ENCODE data around the gene CAPN8. TPM values are rescaled to one million over a fixed set of nuclear protein-coding genes. Genes with fewer than 3 reads are reported as not detected.

Gene CAPN8
- total and polyA plus RNA-seq, 2 donors (not counting 1 experiment from before 2014, with no cell fraction given): 0.37 to 0.52 TPM

DNA sequence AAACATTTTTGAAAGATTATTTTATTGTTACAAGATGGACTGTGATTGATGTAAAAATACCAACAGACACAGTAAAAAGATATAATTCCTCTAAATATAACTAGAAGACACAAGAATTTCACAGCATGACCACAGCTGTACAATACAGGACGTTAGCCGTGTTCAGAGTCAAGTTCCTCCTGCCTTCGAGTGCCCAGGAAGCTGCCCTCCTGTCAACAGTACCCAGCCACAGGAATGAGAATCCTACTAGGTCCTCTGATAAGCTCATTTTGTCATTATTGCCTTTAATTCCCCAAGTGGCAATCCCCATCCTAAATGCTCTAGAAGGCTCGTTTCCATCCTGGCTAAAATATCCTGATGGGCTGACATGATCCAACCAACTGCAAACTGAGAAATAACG, 30.4 kb upstream of the CAPN8 start:
- Histone ChIP-seq H3K4me3 (ENCODE audit: control extremely low read depth in 1 of 5, extremely low read depth in 1 of 5, insufficient read depth in 1 of 5, low read depth in 2 of 5, low read length in 4 of 5) (no peak overlapping the region), H3K9me3 (ENCODE audit: control extremely low read depth in 1 of 3, control insufficient read depth in 2 of 3, insufficient read depth in 1 of 3, low read length in 2 of 3) (no peaks in the 10 kb centered on the region), H3K27me3 (replicated peaks in 1 of 4; ENCODE audit: control extremely low read depth in 1 of 4, control insufficient read depth in 3 of 4, insufficient read depth in 4 of 4, low read length in 3 of 4) (no peaks in the 10 kb centered on the region), H3K9ac (ENCODE audit: low read length) (no peak overlapping the region), H3K27ac (ENCODE audit: low read length in 2 of 2) (no peak overlapping the region), H3K4me2 (replicated peaks; ENCODE audit: low read depth, low read length, poor library complexity, severe bottlenecking) (no peak overlapping the region), H4K20me1 (ENCODE audit: control insufficient read depth, insufficient read depth, low read length, poor library complexity, severe bottlenecking) (no peaks in the 10 kb centered on the region), H3K4me1 (ENCODE audit: control insufficient read depth in 2 of 2, insufficient read depth in 2 of 2, low read length in 2 of 2) (peaks cover 4% of the 10 kb centered on the region in 2 donors), H3K36me3 (replicated peaks in 1 of 2; ENCODE audit: control extremely low read depth in 1 of 2, control insufficient read depth in 1 of 2, extremely low read depth in 1 of 2, insufficient read depth in 2 of 2, low read length in 1 of 2) (no peaks in the 10 kb centered on the region), H3K79me2 (ENCODE audit: control insufficient read depth, insufficient read depth, low read length) (no peaks in the 10 kb centered on the region), H2AFZ (ENCODE audit: insufficient read depth, low read depth, low read length, poor library complexity, severe bottlenecking) (peak overlapping the region; percentile 30)
- ATAC-seq (ENCODE audit: low read depth): no peak
- H3K4me3 Mint-ChIP-seq: no peak overlapping the region
- ChIA-PET POLR2A (no interaction called here), CTCF (interaction anchor here (0.7 to 3.3 kb wide), 14 partner anchors 9 to 355 kb away, joined by 3 to 41 read pairs (median 4); no protein-coding TSS in a partner anchor)
- peaks cover 8% of the 10 kb centered on the region for H3K4me1 Mint-ChIP-seq
- no peak for DNase-seq
- no peak overlapping the region for H3K27ac Mint-ChIP-seq
- WGBS (ENCODE audit: insufficient coverage): 48% methylated on average over 3 of the region's 5 CpGs
- peaks cover 10% of the 10 kb centered on the region for H3K27me3 Mint-ChIP-seq
- intact Hi-C loops (cut with micrococcal nuclease): loop anchor here (5.0 kb wide), 1 partner anchor 761 kb away; no protein-coding TSS in a partner anchor
- H3K9me3 Mint-ChIP-seq (ENCODE audit: insufficient read depth): no peaks in the 10 kb centered on the region
- TF ChIP-seq, protein P1, sequence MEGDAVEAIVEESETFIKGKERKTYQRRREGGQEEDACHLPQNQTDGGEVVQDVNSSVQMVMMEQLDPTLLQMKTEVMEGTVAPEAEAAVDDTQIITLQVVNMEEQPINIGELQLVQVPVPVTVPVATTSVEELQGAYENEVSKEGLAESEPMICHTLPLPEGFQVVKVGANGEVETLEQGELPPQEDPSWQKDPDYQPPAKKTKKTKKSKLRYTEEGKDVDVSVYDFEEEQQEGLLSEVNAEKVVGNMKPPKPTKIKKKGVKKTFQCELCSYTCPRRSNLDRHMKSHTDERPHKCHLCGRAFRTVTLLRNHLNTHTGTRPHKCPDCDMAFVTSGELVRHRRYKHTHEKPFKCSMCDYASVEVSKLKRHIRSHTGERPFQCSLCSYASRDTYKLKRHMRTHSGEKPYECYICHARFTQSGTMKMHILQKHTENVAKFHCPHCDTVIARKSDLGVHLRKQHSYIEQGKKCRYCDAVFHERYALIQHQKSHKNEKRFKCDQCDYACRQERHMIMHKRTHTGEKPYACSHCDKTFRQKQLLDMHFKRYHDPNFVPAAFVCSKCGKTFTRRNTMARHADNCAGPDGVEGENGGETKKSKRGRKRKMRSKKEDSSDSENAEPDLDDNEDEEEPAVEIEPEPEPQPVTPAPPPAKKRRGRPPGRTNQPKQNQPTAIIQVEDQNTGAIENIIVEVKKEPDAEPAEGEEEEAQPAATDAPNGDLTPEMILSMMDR (IDR thresholded peaks at IDR 0.05): no peak
- no peak for TF ChIP-seq EZH2 (IDR thresholded peaks at IDR 0.05; ENCODE audit: borderline replicate concordance, insufficient read depth, low read depth, low read length, poor library complexity, severe bottlenecking)

DNA sequence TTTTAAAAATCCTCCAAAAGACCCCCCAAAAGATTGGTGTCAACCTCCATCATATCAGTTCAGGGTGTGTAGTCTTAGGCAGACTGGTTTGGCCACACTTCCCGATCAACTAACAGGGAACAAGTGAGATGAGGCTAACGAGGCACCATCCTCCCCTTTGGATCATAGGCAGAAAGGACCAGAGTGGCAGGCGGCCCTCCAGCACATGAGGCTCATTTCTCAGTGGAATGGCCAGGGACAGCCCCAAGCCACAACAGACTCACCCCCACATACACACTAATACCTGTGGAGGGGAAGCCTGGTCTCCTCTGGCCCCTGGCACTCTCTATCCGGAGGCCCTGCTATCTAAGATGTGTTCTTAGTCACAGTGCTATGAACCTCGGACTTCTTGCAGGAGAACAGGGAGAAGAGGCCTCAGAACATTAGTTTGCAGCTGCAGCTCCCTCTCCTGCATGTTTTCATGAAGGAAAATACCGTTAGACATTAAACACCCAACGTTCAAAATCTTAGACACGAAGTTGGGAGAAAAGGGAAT, 29.6 kb upstream of the CAPN8 start:
- no peak overlapping the region for H3K4me3 ChIP-seq (ENCODE audit: control extremely low read depth in 1 of 5, extremely low read depth in 1 of 5, insufficient read depth in 1 of 5, low read depth in 2 of 5, low read length in 4 of 5)
- H3K27me3 Mint-ChIP-seq: peaks cover 5% of the 10 kb centered on the region
- no peak overlapping the region for H3K27ac Mint-ChIP-seq
- H3K36me3 ChIP-seq (replicated peaks in 1 of 2; ENCODE audit: control extremely low read depth in 1 of 2, control insufficient read depth in 1 of 2, extremely low read depth in 1 of 2, insufficient read depth in 2 of 2, low read length in 1 of 2): no peaks in the 10 kb centered on the region
- DNase-seq (no peak), ATAC-seq (ENCODE audit: low read depth) (no peak)
- H3K4me2 ChIP-seq (replicated peaks; ENCODE audit: low read depth, low read length, poor library complexity, severe bottlenecking): no peak overlapping the region
- no peak for TF ChIP-seq EZH2 (IDR thresholded peaks at IDR 0.05; ENCODE audit: borderline replicate concordance, insufficient read depth, low read depth, low read length, poor library complexity, severe bottlenecking)
- TF ChIP-seq, protein P1 (IDR thresholded peaks at IDR 0.05): no peak
- no peaks in the 10 kb centered on the region for H3K9me3 Mint-ChIP-seq (ENCODE audit: insufficient read depth)
- H3K4me1 Mint-ChIP-seq: peaks cover 8% of the 10 kb centered on the region
- H3K9ac ChIP-seq (ENCODE audit: low read length): no peak overlapping the region
- no peak overlapping the region for H3K4me3 Mint-ChIP-seq
- no peaks in the 10 kb centered on the region for H3K79me2 ChIP-seq (ENCODE audit: control insufficient read depth, insufficient read depth, low read length)
- H3K27ac ChIP-seq (ENCODE audit: low read length in 2 of 2): no peak overlapping the region
- H3K27me3 ChIP-seq (replicated peaks in 1 of 4; ENCODE audit: control extremely low read depth in 1 of 4, control insufficient read depth in 3 of 4, insufficient read depth in 4 of 4, low read length in 3 of 4): no peaks in the 10 kb centered on the region
- ChIA-PET CTCF (interaction anchor here (0.6 to 3.3 kb wide), 12 partner anchors 12 to 953 kb away, joined by 3 to 41 read pairs (median 4); no protein-coding TSS in a partner anchor), POLR2A (no interaction called here)
- H3K4me1 ChIP-seq (ENCODE audit: control insufficient read depth in 2 of 2, insufficient read depth in 2 of 2, low read length in 2 of 2): peaks cover 4% of the 10 kb centered on the region in 2 donors
- intact Hi-C loops (cut with micrococcal nuclease): loop anchor here (5.0 kb wide), 1 partner anchor 762 kb away; no protein-coding TSS in a partner anchor
- 93% methylated on average over 7 of the region's 8 CpGs for WGBS (ENCODE audit: insufficient coverage)
- H4K20me1 ChIP-seq (ENCODE audit: control insufficient read depth, insufficient read depth, low read length, poor library complexity, severe bottlenecking): no peaks in the 10 kb centered on the region
- no peak overlapping the region for H2AFZ ChIP-seq (ENCODE audit: insufficient read depth, low read depth, low read length, poor library complexity, severe bottlenecking)
- H3K9me3 ChIP-seq (ENCODE audit: control extremely low read depth in 1 of 3, control insufficient read depth in 2 of 3, insufficient read depth in 1 of 3, low read length in 2 of 3): no peaks in the 10 kb centered on the region

Data from B cell (primary cell).